Keratinocyte (primary cell): Measurements from ENCODE around the gene CYP11A1.

ENCODE experiments used
- EZH2 ChIP-seq: IDR thresholded peaks from one replicate; pipeline ENCODE4 v1.6.1; 2012; ENCODE audit warnings: inconsistent platforms, mild to moderate bottlenecking, low read length, moderate library complexity
- TF ChIP-seq, protein P1 (sequence below), 3 experiments: IDR thresholded peaks in 1 of 3; conservative IDR thresholded peaks in 1 of 3; optimal IDR thresholded peaks in 1 of 3; 2 replicates in 2 of 3; 3 replicates in 1 of 3; pipeline versions ENCODE3 to v1.5.1; 2011; ENCODE audit warnings: low read length in 3 of 3, mild to moderate bottlenecking in 3 of 3, moderate library complexity in 2 of 3, control low read depth in 1 of 3, inconsistent platforms in 1 of 3; ENCODE audit not compliant: insufficient read depth in 2 of 3; ENCODE audit errors: extremely low read depth in 1 of 3

DNA sequence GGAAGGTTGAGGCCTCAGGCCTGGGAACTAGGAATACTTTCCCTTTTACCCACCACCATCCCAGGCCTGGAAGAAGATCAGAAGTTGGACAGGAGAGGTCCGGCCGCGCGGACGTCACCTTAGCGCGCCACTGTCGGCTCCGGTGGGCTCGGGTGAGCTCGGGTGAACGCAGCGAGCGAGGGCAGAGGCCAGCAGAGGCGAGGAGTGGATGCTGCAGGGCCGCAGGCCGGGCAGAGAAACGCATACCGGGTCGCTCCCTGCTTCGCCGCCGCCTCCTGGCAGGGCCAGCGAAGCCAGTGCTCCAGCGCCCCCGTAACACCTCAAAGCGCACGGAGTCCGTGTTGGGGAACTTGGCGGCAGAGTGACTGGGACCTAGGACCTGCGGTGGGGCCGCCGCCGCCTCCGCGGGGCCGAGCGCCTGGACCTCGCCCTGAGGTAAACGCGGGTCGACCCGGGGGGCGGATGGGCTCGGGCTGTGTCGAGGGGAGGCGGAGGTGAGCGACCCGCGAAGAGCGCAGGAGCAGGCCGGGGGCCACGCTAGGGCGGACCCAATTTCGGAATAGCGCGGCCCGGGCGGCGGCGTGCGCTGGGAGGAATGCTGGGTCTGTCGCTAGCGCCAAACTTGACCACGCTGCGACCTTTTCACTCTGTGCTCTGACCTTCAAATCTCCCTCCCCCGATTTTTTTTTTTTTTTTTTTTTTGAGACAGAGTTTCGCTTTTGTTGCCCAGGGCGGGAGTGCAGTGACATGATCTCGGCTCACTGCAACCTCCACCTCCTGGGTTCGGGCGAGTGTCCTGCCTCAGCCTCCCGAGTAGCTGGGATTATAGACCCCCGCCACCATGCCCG, 1.6 kb downstream of the CYP11A1 start:
- TF ChIP-seq, protein P1, sequence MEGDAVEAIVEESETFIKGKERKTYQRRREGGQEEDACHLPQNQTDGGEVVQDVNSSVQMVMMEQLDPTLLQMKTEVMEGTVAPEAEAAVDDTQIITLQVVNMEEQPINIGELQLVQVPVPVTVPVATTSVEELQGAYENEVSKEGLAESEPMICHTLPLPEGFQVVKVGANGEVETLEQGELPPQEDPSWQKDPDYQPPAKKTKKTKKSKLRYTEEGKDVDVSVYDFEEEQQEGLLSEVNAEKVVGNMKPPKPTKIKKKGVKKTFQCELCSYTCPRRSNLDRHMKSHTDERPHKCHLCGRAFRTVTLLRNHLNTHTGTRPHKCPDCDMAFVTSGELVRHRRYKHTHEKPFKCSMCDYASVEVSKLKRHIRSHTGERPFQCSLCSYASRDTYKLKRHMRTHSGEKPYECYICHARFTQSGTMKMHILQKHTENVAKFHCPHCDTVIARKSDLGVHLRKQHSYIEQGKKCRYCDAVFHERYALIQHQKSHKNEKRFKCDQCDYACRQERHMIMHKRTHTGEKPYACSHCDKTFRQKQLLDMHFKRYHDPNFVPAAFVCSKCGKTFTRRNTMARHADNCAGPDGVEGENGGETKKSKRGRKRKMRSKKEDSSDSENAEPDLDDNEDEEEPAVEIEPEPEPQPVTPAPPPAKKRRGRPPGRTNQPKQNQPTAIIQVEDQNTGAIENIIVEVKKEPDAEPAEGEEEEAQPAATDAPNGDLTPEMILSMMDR (optimal IDR thresholded peaks at IDR 0.05 in 1 of 3, IDR thresholded peaks at IDR 0.05 in 1 of 3, conservative IDR thresholded peaks at IDR 0.05 in 1 of 3; ENCODE audit: extremely low read depth in 1 of 3, insufficient read depth in 2 of 3, low read length in 3 of 3) = no peak
- TF ChIP-seq EZH2 = no peak
